Measurements from ENCODE around the gene DNAL1.
"Not testable (repeated sequence)": the region's sequence is repeated elsewhere in the genome, so short reads cannot be mapped to it uniquely, and the experiment has no call there.

The DNAL1 gene

DNA sequence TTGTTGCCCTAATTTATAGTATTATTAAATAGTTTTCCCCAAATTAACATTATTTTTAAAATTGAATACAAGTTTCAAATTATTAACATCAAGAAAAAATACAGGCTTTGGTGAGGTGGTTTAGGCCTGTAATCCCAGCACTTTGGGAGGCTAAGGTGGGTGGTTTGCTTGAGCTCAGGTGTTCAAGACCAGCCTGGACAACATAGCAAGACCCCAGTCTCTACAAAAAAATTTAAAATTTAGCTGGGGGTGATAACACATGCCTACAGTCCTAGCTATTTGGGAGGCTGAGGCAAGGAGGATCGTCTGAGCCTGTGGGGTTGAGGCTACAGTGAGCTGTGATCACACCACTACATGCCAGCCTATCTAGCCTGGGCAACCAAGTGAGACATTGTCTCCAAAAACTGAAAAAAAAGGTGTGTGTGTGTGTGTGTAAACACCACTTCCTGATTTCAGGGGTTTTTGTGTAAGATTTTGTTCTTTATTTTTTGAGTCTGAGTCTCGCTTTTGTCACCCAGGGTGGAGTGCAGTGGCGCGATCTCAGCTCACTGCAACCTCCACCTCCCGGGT, 3.9 kb upstream of the DNAL1 start:
- no peak for DNase-seq

DNA sequence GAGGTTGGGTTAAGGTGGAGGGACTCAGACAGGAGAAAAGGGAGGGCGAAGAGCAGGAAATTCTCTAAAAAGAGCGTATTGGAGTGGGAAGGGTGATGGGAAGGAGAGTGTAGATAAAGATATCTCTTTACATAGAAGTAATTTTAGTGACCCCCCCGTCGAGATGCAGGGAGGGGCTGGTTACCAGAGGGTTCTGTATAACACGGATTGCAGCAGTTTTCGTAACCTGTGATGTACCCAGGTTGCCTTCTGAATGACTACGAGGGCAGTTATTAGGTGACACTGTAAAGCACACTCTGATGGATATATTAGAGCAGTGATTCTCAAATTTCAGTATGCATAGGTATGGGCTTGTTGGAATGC, 443 bp downstream of the DNAL1 start:
- DNase-seq, result no peak

- no peak for DNase-seq
Measured at GRCh38 chr14:73651005-73651404, 6.2 kb downstream of the DNAL1 start.

DNA sequence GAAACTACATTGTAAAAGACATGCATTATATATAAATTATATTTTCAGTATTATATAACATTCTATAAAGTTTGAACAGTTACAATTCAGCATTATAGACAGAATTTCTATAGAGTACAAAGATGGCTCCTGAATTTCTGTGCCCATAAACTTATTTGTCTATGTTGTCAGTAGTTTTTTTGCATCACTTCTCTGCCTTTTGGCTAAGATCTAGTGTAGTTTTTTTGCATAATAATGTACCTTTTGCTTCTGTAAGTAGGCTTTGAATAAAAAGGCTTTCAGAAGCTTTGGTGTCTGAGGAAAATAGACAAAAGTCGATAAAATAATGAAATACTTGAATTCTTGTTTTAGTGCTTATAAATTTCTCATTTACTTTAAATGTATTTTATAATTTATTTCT, 11.1 kb downstream of the DNAL1 start:
- no peak for DNase-seq

DNA sequence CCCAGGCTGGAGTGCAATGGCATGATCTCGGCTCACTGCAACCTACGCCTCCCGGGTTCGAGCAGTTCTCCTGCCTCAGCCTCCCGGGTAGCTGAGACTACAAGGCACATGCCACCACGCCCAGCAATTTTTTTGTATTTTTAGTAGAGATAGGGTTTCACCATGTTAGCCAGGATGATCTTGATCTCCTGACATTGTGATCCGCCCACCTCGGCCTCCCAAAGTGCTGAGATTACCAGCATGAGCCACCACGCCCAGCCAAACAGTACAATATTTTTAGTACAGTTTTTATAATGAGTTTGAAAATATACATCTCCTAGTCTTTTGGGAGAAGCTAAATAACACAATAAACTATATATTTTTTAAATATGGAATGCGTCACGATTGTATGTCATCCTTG, 14.4 kb downstream of the DNAL1 start:
- DNase-seq, result not testable (repeated sequence)

- no peak for DNase-seq
Measured at GRCh38 chr14:73660511-73660910, 15.7 kb downstream of the DNAL1 start.

- DNase-seq, result no peak
Measured at GRCh38 chr14:73661872-73662271, 17.1 kb downstream of the DNAL1 start.

- no peak for DNase-seq
Measured at GRCh38 chr14:73662487-73662943, 17.7 kb downstream of the DNAL1 start.

DNA sequence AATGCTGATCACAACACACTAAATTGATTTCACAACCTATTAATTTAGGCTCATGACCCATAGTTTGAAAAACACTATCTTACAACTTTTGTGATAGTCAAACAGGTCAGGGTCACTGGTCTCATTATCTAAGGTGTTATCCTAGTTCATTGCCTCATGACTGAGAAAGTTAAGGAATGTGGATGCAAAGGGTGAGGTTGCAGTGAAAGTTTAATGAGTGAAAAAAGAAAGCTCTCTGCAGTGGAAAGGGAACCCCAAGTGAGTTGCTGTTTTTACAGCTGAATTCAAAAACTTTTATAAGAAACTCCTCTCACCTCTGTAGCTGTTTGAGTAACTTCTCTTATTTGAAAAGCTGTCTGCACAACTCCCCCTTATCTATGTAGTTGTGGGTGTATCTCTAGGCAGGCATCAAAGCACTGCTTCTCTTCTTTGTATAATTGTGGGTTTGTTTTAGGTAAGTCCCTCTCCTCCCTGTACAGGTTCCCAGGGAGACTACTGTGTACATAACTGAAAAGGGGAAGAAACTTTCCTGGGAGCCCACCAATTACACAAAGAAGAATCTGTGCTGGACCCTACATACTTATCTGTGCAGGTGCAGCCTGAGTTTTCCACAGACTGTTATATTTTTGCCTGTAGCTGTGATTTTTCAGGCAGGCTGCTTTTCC, 18.9 kb downstream of the DNAL1 start:
- no peak for DNase-seq

DNA sequence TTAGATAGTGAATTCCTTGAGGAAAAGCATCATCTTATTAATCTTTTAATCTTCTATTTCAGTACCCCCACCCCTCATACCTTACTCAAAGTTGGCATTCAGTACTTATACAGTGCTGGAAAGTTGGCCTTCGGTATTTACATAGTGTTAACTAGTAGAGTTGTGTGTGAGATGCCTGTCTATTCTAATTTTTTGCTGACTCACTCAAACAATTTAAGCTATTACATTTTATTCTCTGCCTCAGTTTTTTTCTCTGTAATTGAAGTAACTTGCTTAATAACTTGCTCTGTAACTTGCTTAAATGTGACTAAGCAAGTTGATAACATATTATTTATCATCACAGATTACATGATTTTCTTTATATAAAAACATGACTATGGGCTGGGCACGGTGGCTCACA, 20.3 kb downstream of the DNAL1 start:
- no peak for DNase-seq

DNA sequence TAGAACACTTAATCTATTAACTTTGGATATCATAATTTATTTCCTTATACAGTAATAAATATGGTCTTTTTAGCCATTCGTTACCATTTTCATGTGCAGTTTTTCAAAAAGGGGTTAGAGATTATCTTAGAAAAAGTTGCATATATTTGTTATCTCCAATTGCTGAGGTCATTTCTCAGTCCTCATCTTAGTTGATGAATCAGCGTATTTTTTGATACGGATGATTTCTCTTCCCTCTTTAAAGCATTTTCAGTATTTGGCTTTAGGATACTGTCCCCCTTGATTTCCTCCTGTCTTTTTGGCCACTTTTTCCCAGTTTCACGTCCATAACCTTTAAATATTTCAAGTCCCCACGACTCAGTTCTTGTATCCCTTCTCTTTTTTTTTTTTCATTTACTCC, 21.8 kb downstream of the DNAL1 start:
- DNase-seq, result no peak

DNA sequence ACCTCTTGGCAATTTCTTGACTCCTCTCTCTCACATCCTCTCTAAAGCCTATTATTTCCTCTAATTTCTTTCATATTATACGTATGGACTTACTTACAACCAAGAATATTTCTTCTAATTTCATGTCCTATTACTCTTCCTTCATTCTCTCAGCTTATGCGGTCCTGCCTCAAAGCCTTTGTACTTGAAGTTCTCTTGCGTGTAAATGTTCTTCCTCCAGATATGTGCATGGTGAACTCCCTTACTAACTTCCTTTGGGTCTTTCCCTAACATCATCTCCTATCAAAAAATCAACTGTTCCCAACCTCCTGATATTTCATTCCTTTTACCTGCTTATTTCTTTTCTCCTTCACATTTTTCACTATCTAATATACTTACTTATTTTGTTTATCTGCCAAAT, 23.1 kb downstream of the DNAL1 start:
- DNase-seq, result no peak

GRCh38 chr14:73674986-73675385, 30.2 kb downstream of the DNAL1 start:
- DNase-seq, result no peak

- DNase-seq, result no peak
Measured at GRCh38 chr14:73678698-73679097, 33.9 kb downstream of the DNAL1 start.

- DNase-seq, result no peak
Measured at GRCh38 chr14:73680821-73681220, 36.0 kb downstream of the DNAL1 start.

- no peak for DNase-seq
Measured at GRCh38 chr14:73684627-73685026, 39.8 kb downstream of the DNAL1 start.

DNA sequence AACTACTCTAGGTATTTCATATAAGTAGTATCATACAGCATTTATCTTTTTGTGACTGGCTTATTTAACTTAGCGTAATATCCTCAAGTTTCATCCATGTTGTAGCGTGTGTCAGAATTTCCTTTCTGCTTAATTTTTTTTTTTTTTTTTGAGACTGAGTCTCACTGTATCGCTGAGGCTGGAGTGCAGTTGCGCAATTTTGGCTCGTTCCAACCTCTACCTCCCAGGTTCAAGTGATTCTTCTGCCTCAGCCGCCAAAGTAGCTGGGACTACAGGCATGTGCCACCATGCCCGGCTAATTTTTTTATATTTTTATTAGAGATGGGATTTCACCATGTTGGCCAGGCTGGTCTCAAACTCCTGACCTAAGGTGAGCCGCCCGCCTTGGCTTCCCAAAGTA, 40.5 kb downstream of the DNAL1 start:
- no peak for DNase-seq

GRCh38 chr14:73686901-73687300, 42.1 kb downstream of the DNAL1 start:
- no peak for DNase-seq

DNA sequence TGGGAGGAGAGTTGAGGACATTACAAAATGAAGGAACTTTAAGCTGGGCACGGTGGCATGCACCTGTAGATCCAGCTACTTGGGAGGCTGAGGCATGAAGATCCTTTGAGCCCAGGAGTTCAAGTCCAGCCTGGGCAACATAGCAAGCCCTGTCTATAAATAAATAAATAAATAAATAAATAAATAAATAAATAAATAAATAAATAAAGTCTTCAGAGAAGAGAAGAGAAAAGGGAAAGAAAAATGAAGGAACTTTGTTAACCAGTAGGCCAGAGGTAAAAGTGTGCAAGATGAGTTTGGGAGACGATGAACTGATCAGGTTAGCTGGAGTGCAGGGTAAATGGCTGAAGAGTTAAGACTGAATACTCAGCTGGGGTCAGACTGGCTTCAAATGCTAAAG, 49.3 kb downstream of the DNAL1 start:
- no peak for DNase-seq

DNA sequence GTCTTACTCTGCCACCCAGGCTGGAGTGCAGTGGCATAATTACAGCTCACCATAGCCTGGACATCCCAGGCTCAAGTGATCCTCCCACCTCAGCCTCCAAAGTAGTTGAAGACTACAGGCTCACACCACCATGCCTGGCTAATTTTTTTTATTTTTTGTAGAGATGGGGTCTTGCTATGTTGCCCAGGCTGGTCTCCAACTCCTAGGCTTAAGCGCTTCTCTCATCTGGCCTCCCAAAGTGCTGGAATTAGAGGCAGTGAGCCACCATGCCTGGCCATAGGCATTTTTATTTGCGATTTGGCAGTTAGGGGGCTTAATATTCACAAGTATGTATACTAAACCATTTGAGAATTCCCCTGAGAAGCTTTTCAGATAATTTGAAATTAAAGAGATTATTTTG, 50.3 kb downstream of the DNAL1 start:
- no peak for DNase-seq

DNA sequence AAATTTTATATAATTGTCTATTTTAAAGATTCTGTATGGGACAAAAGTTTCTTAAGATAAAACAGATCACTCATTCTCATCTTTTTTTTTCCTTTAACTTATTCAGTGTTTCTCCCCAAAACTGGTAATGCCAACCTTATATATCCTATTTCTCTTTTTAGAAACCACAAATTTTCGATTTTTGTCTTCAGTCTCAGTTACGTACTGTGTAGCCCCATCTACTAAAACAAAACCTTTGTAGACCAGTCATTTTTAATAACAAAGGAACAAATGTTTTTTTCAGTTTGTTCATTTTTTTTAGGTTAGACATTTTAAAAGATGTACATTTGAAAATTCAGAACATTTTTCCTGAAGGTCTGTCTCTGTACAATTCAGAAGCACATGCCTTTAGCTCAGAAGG, 51.2 kb downstream of the DNAL1 start:
- no peak for DNase-seq

- DNase-seq, result no peak
Measured at GRCh38 chr14:73696466-73697400, 51.9 kb downstream of the DNAL1 start.

DNA sequence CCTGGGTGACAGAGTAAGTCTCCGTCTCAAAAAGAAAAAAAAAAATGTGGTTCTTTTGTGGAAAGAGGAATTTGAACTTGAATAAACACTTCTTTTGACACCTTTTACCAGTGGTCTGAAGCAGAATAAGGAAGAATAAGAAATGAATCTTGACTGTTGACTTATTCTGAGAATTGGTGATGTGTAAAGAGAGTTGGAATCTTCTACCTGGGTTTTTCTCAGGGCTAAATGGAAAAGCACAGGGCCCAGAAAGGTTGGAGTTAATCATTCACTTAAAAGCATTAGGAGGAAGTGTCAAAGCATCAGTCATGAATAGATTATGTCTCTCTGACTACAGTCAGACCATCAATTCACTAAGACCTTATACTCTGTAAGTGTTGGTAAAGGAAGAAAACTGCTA, 55.5 kb downstream of the DNAL1 start:
- DNase-seq, result no peak

DNA sequence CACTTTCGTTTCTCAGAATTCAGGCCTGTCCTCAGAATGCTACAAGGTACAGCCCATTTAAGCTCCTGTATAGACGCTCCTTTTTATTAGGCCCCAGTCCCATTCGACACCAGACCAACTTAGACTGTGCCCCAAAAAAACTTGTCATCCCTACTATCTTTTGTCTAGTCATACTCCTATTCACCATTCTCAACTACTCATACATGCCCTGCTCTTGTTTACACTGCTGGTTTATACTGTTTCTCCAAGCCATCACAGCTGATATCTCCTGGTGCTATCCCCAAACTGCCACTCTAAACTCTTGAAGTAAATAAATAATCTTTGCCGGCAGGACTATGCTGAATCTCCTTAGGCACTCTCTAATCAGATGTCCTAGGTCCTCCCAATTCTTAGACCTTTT, 63.3 kb downstream of the DNAL1 start:
- not testable (repeated sequence) for DNase-seq
